Peyer's patch (tissue), 4 donors: ENCODE measurements around the gene PLXDC1.

Experiments used
- CTCF ChIP-seq, 6 experiments: fragments of 450-650 bp in 4 of 6; fragments of 200-600 bp in 2 of 6; sonication (generic) in 1 of 6; IDR thresholded peaks; one replicate each; pipeline ENCODE4 v1.5.1; 2017 to 2019; ENCODE audit warnings: antibody characterized with exemption in 6 of 6, mild to moderate bottlenecking in 3 of 6, moderate library complexity in 1 of 6
- POLR2A ChIP-seq, 2 donors: fragments of 450-650 bp; IDR thresholded peaks; one replicate each; pipeline ENCODE4 v1.5.1; 2017; ENCODE audit warnings: antibody characterized with exemption in 2 of 2, mild to moderate bottlenecking in 2 of 2, moderate library complexity in 2 of 2

DNA sequence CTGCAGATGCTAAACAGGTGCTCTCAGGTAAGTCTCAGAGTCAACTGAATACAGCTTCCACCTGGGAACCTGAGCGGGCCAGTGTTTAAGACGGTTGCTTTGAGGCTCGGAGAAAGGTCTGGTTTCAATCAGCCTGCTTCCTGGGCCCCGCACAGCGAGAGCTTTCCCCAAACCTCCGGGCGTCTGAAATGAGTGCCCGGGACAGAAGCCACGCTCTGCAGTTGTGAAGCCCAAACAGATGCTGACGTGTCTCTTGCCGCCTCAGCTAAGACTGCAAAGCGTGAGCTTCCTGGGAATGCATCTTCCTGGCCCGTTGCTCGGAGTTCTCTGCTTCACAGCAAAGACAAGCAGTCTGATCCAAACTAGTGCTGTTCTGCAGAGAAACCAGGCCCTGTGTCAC lies 36.7 kb downstream of the PLXDC1 start:
- TF ChIP-seq POLR2A (IDR thresholded peaks at IDR 0.05) (no peak), CTCF (IDR thresholded peaks at IDR 0.05) (no peak)
